GM12865 (cell line): ENCODE results near the gene MEX3D.

Experiments
- DNase-seq: peaks from one replicate; pipeline ENCODE4 v3.0.0; 2010; ENCODE audit warnings: low read depth
- H3K4me3 ChIP-seq: 2 replicates; pipeline ENCODE4 v1.5.1; 2011; ENCODE audit warnings: mild to moderate bottlenecking, low read depth, low read length, control low read depth
- TF ChIP-seq, protein P1 (sequence below): IDR thresholded peaks from 2 replicates; pipeline ENCODE4 v1.5.1; 2011; ENCODE audit warnings: low read length, control low read depth, low read depth, inconsistent platforms; ENCODE audit not compliant: insufficient read depth; ENCODE audit errors: missing control alignments

Gene MEX3D

DNA sequence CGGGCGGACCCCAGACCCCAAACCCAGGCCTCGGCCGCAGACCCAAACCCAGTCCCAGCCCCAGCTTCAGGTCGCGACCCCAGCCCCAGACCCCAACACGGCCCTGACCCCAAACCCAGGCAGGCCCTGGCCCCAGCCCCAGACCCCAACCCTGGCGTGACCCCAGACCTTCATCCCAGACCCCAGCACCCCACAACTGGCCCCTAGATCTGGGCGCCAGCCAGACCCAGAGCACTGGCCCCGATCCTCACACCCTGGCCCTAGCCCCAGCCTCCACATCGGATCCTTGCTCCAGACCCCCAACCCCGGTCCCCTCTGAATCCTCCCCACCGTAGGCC is 17.1 kb upstream of the MEX3D start:
- H3K4me3 ChIP-seq, result no peak overlapping the region
- TF ChIP-seq, protein P1, sequence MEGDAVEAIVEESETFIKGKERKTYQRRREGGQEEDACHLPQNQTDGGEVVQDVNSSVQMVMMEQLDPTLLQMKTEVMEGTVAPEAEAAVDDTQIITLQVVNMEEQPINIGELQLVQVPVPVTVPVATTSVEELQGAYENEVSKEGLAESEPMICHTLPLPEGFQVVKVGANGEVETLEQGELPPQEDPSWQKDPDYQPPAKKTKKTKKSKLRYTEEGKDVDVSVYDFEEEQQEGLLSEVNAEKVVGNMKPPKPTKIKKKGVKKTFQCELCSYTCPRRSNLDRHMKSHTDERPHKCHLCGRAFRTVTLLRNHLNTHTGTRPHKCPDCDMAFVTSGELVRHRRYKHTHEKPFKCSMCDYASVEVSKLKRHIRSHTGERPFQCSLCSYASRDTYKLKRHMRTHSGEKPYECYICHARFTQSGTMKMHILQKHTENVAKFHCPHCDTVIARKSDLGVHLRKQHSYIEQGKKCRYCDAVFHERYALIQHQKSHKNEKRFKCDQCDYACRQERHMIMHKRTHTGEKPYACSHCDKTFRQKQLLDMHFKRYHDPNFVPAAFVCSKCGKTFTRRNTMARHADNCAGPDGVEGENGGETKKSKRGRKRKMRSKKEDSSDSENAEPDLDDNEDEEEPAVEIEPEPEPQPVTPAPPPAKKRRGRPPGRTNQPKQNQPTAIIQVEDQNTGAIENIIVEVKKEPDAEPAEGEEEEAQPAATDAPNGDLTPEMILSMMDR, result no peak
- no peak for DNase-seq

DNA sequence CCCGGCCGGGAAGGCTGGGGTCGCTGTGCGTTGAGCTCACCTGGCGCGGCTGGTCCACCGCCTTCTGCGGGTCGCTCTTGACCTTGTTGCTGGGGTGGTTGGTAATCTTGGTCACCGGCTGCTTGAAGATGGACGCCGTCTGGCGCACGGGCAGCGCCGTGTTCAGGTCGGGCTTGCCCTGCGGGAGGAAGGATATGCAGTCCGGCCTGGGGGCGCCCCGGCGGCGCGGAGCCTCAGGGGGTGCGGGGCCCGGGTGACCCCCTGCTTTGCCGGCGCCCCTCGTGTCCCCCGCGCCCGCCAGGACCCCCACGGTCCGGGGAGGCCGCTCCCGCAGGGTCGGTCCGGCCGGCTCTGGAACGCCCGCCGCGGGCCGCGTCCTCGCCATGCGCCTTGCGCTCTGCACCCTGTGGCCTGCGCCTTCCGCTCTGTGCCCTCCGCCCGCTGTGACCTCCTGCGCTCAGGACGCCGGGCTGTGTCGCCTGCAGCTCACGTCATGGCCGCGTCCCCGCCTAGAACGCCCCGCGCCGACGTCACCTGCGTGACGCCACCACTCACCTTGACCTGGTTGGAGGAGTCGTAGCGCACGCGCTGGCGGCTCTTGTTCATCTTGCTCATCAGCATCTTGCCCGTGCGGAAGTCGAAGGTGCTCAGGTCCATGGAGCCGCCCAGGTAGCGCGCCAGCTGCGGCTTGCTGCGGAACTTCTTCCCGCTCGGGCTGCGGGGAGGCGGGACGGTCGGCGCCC is 16.5 kb upstream of the MEX3D start:
- no peak for DNase-seq
- TF ChIP-seq, protein P1, result no peak
- H3K4me3 ChIP-seq, result no peak overlapping the region

DNA sequence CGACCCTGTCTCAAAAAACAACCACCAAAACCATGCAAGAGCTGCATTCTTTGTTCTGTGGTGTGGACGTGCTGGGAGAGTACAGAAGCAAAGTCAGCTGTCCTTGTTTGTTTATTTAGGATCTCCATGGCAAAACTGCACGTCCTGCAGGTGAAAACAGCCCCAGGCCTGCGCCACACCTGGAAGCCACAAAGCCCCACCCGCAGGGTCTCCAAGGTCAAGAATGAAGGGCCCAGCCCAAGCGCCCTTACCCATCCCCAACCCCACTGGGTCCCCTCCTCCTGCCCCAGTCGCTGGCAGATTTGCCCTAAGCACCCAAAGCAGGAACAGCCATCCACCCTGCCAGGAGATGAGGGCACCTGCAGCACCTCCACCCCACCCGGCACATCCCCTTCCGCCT is 14.1 kb upstream of the MEX3D start:
- no peak overlapping the region for H3K4me3 ChIP-seq

DNA sequence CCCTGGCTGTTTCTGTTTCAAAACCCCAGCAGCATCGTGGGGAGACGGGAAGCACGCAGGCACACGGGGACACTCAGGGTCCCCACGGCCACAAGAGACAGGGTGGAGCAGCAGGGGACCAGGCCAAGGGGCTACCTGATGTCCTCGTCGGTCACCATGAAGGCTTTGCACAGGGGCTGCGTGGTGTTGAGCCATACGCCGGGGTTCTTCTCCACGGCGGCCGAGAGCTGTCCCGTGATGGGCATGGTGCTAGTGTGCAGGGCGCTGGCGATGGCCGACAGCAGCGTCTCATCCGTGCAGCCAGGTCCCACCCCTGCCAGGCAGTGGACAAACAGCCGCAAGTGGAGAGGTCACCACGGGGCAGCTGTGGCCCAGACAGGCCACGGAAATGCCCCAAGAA is 12.8 kb upstream of the MEX3D start:
- no peak for DNase-seq
- TF ChIP-seq, protein P1, result no peak
- H3K4me3 ChIP-seq, result no peak overlapping the region

More for the DNA sequence above, 14.1 kb upstream of the MEX3D start:
- DNase-seq, result no peak
- TF ChIP-seq, protein P1, result no peak

DNA sequence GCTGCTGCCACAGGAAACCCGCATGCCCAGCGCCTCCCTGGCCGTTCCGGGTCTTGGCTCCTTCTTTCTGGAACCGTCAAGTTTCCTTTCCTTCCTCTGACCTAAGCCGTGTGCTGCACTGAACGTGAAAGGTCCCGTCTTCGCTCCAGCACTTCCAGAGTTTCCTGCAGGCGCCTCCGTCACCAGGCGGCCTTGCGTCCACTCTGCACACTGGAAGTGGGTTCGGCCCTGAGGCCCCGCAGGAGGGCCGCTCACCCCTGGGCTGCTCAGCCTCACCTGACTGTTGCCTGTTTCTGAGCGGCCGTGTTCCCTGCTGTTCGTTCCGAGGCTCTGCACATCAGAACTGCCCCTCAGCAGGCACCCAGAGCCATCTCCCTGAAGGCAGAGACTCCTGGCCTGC is 12.3 kb upstream of the MEX3D start:
- TF ChIP-seq, protein P1, result no peak

DNA sequence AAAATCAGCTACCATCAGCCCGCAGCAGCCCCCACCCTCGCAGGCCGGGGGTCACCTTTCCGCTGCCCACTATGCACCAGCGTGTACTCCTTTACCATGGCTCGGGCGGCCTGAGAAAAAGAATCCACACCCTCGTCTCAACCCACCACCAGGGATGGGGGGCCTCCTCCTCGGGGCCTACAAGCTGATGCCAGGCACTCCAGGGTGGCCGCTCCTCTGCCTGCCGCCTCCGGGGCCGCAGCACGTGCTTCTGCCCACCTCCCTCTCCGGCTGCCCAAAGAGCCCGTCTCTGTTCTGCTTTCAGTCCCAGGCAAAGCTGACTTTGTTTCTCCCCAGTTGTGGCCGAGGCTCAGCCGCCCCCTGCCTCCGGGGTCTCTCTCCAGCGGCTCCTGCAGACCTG is 11.1 kb upstream of the MEX3D start:
- no peak for DNase-seq

More for the DNA sequence above, 12.3 kb upstream of the MEX3D start:
- no peak overlapping the region for H3K4me3 ChIP-seq
- no peak for DNase-seq

More for the DNA sequence above, 11.1 kb upstream of the MEX3D start:
- TF ChIP-seq, protein P1, result no peak
- no peak overlapping the region for H3K4me3 ChIP-seq
